GM19023 (cell line): ENCODE measurements around the gene SMC4.

Source experiments
- ATAC-seq: cut with Tn5 transposase; IDR thresholded peaks from one replicate; pipeline ENCODE4 v1.9.1; 2021; ENCODE audit warnings: mild to moderate bottlenecking, moderate library complexity; ENCODE audit not compliant: unreplicated experiment

The SMC4 gene

DNA sequence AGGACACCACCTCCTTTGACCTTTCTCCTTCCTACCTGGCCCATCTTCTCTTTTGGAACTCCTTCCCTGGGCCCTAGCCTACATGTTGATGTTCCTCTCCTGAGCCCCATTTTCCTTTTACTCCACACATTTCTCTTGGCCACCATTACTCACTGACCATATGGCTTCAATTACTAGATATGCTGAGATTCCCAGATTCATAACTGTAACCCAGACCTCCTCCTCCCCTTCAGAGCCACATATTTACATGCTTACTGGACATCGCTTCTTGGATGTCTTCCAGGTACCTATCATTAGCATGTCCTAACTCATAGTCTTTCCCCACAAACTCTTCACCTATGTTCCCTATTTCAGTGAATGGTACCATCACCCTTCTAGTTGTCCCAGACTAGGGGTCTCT lies 74.5 kb downstream of the SMC4 start:
- no peak for ATAC-seq

- no peak for ATAC-seq
Observed at GRCh38 chr3:160474416-160474838, 75.0 kb downstream of the SMC4 start.

- no peak for ATAC-seq
Observed at GRCh38 chr3:160475153-160475552, 75.7 kb downstream of the SMC4 start.

DNA sequence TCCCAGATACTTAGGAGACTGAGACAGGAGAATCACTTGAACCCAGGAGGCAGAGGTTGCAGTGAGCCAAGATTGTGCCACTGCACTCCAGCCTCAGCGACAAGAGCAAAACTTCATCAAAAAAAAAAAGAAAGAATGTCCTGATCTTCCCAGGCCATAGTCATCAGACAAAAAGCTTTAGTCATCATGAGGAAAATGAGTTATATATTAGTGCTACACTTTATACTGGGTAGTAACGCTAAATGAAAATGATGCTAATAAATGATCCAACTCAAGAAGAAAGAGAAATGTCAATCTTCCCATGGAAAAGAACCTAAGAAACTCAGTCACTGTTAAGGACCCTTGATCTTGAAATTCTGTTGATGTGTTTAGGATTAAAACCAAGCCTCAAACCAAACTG lies 76.4 kb downstream of the SMC4 start:
- no peak for ATAC-seq

GRCh38 chr3:160477750-160478149 lies 78.3 kb downstream of the SMC4 start:
- no peak for ATAC-seq

DNA sequence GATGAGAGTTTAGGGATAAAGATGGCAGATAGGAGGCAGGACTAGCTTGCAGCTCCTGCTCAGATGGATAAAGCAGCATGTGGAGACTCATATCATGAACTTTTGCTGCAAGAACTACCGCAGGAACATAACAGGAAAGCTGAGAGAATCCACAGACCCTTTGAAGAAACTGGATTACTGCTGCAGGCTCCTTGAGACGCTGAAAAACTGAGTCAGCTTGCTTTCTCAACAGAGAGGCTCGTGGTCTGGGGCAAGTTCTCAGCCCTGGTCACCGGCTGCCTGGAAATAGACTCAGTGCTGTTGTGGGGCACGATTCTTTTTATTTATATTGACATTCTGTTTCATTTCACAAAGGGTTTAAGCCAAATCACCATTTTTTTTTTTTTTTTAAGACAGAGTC lies 78.9 kb downstream of the SMC4 start:
- no peak for ATAC-seq

GRCh38 chr3:160479376-160479775 lies 79.9 kb downstream of the SMC4 start:
- no peak for ATAC-seq

GRCh38 chr3:160480931-160481330 lies 81.5 kb downstream of the SMC4 start:
- no peak for ATAC-seq

- ATAC-seq, result no peak
Observed at GRCh38 chr3:160481856-160482255, 82.4 kb downstream of the SMC4 start.

DNA sequence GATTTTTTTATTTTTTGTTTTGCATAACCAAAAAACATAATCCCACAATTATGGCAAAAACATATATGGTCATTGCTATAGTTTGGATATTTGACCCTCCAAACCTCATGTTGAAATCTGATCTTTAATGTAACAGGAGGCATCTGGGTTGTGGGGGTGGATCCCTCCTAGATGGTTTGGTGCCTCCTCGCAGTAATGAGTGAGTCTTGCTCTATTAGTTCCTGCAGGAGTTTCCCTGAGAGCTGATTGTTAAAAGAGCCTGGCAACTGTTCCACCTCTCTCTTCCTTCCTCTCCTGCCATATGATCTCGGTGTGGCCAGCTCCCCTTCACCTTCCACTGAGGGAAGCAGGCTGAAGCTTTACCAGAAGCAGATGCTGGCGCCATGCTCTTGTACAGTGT lies 83.3 kb downstream of the SMC4 start:
- no peak for ATAC-seq
